Measurements from ENCODE around the gene LYL1. TPM values are rescaled to one million over a fixed set of nuclear protein-coding genes. Genes with fewer than 3 reads are reported as not detected.
A peak's percentile ranks its signal among the peaks of the same experiment; 100 is the strongest.

LYL1 gene
- total RNA-seq, 1 experiment from 2014 or later = 0.23 TPM

- no peak overlapping the region for H3K27ac ChIP-seq (ENCODE audit: low read length)
- in situ Hi-C loops (cut with HindIII; ENCODE audit: low pct_unique_long_range_greater_than_20kb, low sequenced_read_pairs) (no loop called here), intact Hi-C loops (cut with micrococcal nuclease; ENCODE audit: unreplicated experiment) (no loop called here)
- H3K9me3 ChIP-seq (ENCODE audit: control insufficient read depth, insufficient read depth, low read depth, low read length) = no peaks in the 10 kb centered on the region
- no peak for ATAC-seq
- H3K4me3 ChIP-seq (ENCODE audit: low read depth in 2 of 2, low read length in 2 of 2) = no peak overlapping the region
- no peaks in the 10 kb centered on the region for H3K36me3 ChIP-seq (ENCODE audit: control insufficient read depth, insufficient read depth, low read length)
- no peaks in the 10 kb centered on the region for H3K27me3 ChIP-seq (ENCODE audit: control insufficient read depth, insufficient read depth, low read length)
- ChIA-PET POLR2A (interaction anchor here (0.6 kb wide), 1 partner anchor 80 kb away, joined by 3 read pairs; no protein-coding TSS in a partner anchor), CTCF (interaction anchor here (0.6 kb wide), 1 partner anchor 45 kb away, joined by 3 read pairs; no protein-coding TSS in a partner anchor)
- peaks cover 34% of the 10 kb centered on the region for H3K4me1 ChIP-seq (ENCODE audit: control insufficient read depth, insufficient read depth, low read length)
- BruUV-seq (replicated peaks) = no TSS peak
- DNase-seq (ENCODE audit: low read depth, low spot score) = no peak
- TF ChIP-seq POLR2AphosphoS5 (IDR thresholded peaks at IDR 0.05; ENCODE audit: low read depth, low read length) (no peak), TCF7L2 (IDR thresholded peaks at IDR 0.05; ENCODE audit: low read depth, low read length) (no peak), CTCF (IDR thresholded peaks at IDR 0.05) (no peak), SIN3A (IDR thresholded peaks at IDR 0.05; ENCODE audit: borderline replicate concordance, insufficient read depth, low read depth, low read length) (no peak), REST (IDR thresholded peaks at IDR 0.05; ENCODE audit: insufficient read depth in 1 of 2, low read depth in 2 of 2, low read length in 1 of 2) (no peak)
Measured at GRCh38 chr19:13066226-13066625, 36.4 kb downstream of the LYL1 start.

GRCh38 chr19:13064092-13064489 lies 38.6 kb downstream of the LYL1 start:
- Histone ChIP-seq H3K4me1 (ENCODE audit: control insufficient read depth, insufficient read depth, low read length) (peaks cover 45% of the 10 kb centered on the region), H3K4me3 (ENCODE audit: low read depth in 2 of 2, low read length in 2 of 2) (no peak overlapping the region), H3K9me3 (ENCODE audit: control insufficient read depth, insufficient read depth, low read depth, low read length) (no peaks in the 10 kb centered on the region), H3K27me3 (ENCODE audit: control insufficient read depth, insufficient read depth, low read length) (no peaks in the 10 kb centered on the region), H3K27ac (ENCODE audit: low read length) (peak overlapping the region; percentile 17; the same call in 1 of the 2 replicates), H3K36me3 (ENCODE audit: control insufficient read depth, insufficient read depth, low read length) (no peaks in the 10 kb centered on the region)
- in situ Hi-C loops (cut with HindIII; ENCODE audit: low pct_unique_long_range_greater_than_20kb, low sequenced_read_pairs) (no loop called here), intact Hi-C loops (cut with micrococcal nuclease; ENCODE audit: unreplicated experiment) (no loop called here)
- DNase-seq (ENCODE audit: low read depth, low spot score) = no peak
- BruUV-seq (replicated peaks) = no TSS peak
- CTCF ChIA-PET = no interaction called here
- ATAC-seq = no peak
- POLR2A ChIA-PET = no interaction called here
- TF ChIP-seq TCF7L2 (IDR thresholded peaks at IDR 0.05; ENCODE audit: low read depth, low read length) (no peak), POLR2AphosphoS5 (IDR thresholded peaks at IDR 0.05; ENCODE audit: low read depth, low read length) (no peak), CTCF (IDR thresholded peaks at IDR 0.05) (no peak), REST (IDR thresholded peaks at IDR 0.05; ENCODE audit: insufficient read depth in 1 of 2, low read depth in 2 of 2, low read length in 1 of 2) (no peak), SIN3A (IDR thresholded peaks at IDR 0.05; ENCODE audit: borderline replicate concordance, insufficient read depth, low read depth, low read length) (no peak)
